DMS153 (cell line): Measurements from ENCODE around the gene DNAH17.

Experiments used
- DNase-seq: peaks from one replicate; lab custom pipeline; 2025; lab: John Stamatoyannopoulos, UW

DNAH17 gene

GRCh38 chr17:78428836-78429617 lies 148.2 kb downstream of the DNAH17 start:
- no peak for DNase-seq

- DNase-seq: no peak
Observed at GRCh38 chr17:78428025-78428575, 149.1 kb downstream of the DNAH17 start.

GRCh38 chr17:78427140-78427539 lies 150.1 kb downstream of the DNAH17 start:
- DNase-seq: no peak

GRCh38 chr17:78426293-78426879 lies 150.8 kb downstream of the DNAH17 start:
- DNase-seq: no peak

- DNase-seq: no peak
Observed at GRCh38 chr17:78425429-78425828, 151.8 kb downstream of the DNAH17 start.

- no peak for DNase-seq
Observed at GRCh38 chr17:78423961-78424675, 153.1 kb downstream of the DNAH17 start.

GRCh38 chr17:78422872-78423588 lies 154.2 kb downstream of the DNAH17 start:
- DNase-seq: no peak

GRCh38 chr17:78422267-78422605 lies 155.0 kb downstream of the DNAH17 start:
- no peak for DNase-seq

- peak; percentile 8 for DNase-seq
Observed at GRCh38 chr17:78421534-78422266, 155.5 kb downstream of the DNAH17 start.

GRCh38 chr17:78421084-78421533 lies 156.1 kb downstream of the DNAH17 start:
- DNase-seq: no peak

GRCh38 chr17:78419970-78420815 lies 157.0 kb downstream of the DNAH17 start:
- no peak for DNase-seq

- no peak for DNase-seq
Observed at GRCh38 chr17:78418326-78419026, 158.7 kb downstream of the DNAH17 start.

- no peak for DNase-seq
Observed at GRCh38 chr17:78417531-78417909, 159.7 kb downstream of the DNAH17 start.

- peak; percentile 33 for DNase-seq
Observed at GRCh38 chr17:78416791-78417530, 160.2 kb downstream of the DNAH17 start.

GRCh38 chr17:78415821-78416711 lies 161.1 kb downstream of the DNAH17 start:
- DNase-seq: no peak

GRCh38 chr17:78414178-78415162 lies 162.7 kb downstream of the DNAH17 start:
- DNase-seq: no peak

- DNase-seq: peak; percentile 28
Observed at GRCh38 chr17:78412403-78412802, 164.8 kb downstream of the DNAH17 start.
